DOHH2 (cell line): Measurements from ENCODE around the gene HIF1AN.

Source experiments
- H3F3A ChIP-seq: fragments of 200-600 bp; sonication (generic), shearing (Covaris generic); 2 replicates; pipeline ENCODE4 v1.6.0; 2016; ENCODE audit warnings: antibody characterized with exemption, mild to moderate bottlenecking; ENCODE audit not compliant: control insufficient read depth, insufficient read depth
- H3K27ac ChIP-seq: fragments of 200-600 bp; sonication (generic); 2 replicates; pipeline ENCODE4 v1.5.1; 2014; ENCODE audit warnings: low read depth, mild to moderate bottlenecking, low read length, moderate library complexity
- H3K27me3 ChIP-seq: fragments of 200-600 bp; sonication (generic); 2 replicates; pipeline ENCODE4 v1.6.1; 2014; ENCODE audit warnings: mild to moderate bottlenecking, low read length, mixed read lengths; ENCODE audit not compliant: control insufficient read depth
- H3K36me3 ChIP-seq: fragments of 200-600 bp; sonication (generic); 2 replicates; pipeline ENCODE4 v1.6.1; 2014; ENCODE audit warnings: mild to moderate bottlenecking, low read length, moderate library complexity, mixed read lengths; ENCODE audit not compliant: control insufficient read depth
- H3K4me1 ChIP-seq: fragments of 200-600 bp; sonication (generic); 2 replicates; pipeline ENCODE4 v1.6.1; 2014; ENCODE audit warnings: mild to moderate bottlenecking, low read length, mixed read lengths; ENCODE audit not compliant: control insufficient read depth
- H3K4me2 ChIP-seq: fragments of 200-600 bp; sonication (generic); 2 replicates; pipeline ENCODE4 v1.6.0; 2014; ENCODE audit warnings: mild to moderate bottlenecking, low read length, moderate library complexity
- H3K4me3 ChIP-seq: fragments of 200-600 bp; sonication (generic); 2 replicates; pipeline ENCODE4 v1.5.1; 2014; ENCODE audit warnings: mild to moderate bottlenecking, low read length, mixed read lengths
- H3K79me2 ChIP-seq: fragments of 200-600 bp; sonication (generic); 2 replicates; pipeline ENCODE4 v1.6.1; 2014; ENCODE audit warnings: mild to moderate bottlenecking, low read length, mixed read lengths; ENCODE audit not compliant: control insufficient read depth
- H3K9me2 ChIP-seq: fragments of 200-600 bp; sonication (generic); replicated peaks from 2 replicates; pipeline ENCODE4 v1.6.1; 2014; ENCODE audit warnings: mild to moderate bottlenecking, low read length, mixed read lengths; ENCODE audit not compliant: control insufficient read depth
- H3K9me3 ChIP-seq: fragments of 200-600 bp; sonication (generic); 2 replicates; pipeline ENCODE4 v1.6.1; 2014; ENCODE audit warnings: antibody characterized with exemption, low read length, mixed read lengths; ENCODE audit not compliant: control insufficient read depth, insufficient read depth
- H4K20me1 ChIP-seq: fragments of 200-600 bp; sonication (generic); 2 replicates; pipeline ENCODE4 v1.6.0; 2014; ENCODE audit warnings: low read depth, mild to moderate bottlenecking, antibody characterized with exemption, low read length, moderate library complexity; ENCODE audit not compliant: control insufficient read depth, insufficient read depth
- EZH2phosphoT487 ChIP-seq: fragments of 200-600 bp; sonication (generic); IDR thresholded peaks from 2 replicates; pipeline ENCODE4 v1.6.1; 2017; ENCODE audit warnings: borderline replicate concordance, mild to moderate bottlenecking, antibody characterized with exemption, low read length, moderate library complexity, mixed read lengths
- TF ChIP-seq, protein P1 (sequence below): fragments of 200-600 bp; sonication (generic); IDR thresholded peaks from one replicate; pipeline ENCODE4 v1.5.1; 2014; ENCODE audit warnings: antibody characterized with exemption, mild to moderate bottlenecking, low read depth, low read length; ENCODE audit not compliant: poor library complexity, severe bottlenecking

Gene HIF1AN

DNA sequence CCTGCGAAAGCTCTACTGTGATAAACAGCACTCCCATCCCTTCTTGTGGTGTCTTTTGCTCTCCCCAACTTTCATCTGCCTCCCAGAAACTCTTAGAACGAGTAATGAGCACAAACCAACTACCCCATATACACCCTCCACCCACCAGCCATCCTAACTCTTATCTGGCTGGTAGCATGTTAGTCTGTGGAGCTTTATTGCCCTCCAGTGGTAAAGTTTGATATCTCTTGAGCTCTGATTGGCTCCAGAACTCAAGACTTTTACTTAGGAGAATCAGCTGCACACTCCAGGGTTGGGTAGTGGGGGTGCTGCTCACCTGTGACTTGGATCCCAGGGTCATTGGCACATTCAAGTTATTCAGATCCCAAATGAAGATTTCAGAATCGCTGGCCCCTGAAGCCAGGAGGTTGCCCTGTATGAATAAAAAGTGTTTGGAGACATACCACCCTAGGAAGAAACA is 27.0 kb upstream of the HIF1AN start:
- Histone ChIP-seq H3K4me3 (no peak overlapping the region), H3K36me3 (peaks cover 27% of the 10 kb centered on the region; the same call in 1 of the 2 replicates), H3K27ac (no peak overlapping the region), H3K9me3 (no peaks in the 10 kb centered on the region), H3F3A (no peaks in the 10 kb centered on the region), H3K9me2 (no peaks in the 10 kb centered on the region), H4K20me1 (no peaks in the 10 kb centered on the region), H3K4me2 (no peak overlapping the region), H3K4me1 (no peaks in the 10 kb centered on the region), H3K27me3 (no peaks in the 10 kb centered on the region), H3K79me2 (no peaks in the 10 kb centered on the region)
- no peak for TF ChIP-seq EZH2phosphoT487
- TF ChIP-seq, protein P1, sequence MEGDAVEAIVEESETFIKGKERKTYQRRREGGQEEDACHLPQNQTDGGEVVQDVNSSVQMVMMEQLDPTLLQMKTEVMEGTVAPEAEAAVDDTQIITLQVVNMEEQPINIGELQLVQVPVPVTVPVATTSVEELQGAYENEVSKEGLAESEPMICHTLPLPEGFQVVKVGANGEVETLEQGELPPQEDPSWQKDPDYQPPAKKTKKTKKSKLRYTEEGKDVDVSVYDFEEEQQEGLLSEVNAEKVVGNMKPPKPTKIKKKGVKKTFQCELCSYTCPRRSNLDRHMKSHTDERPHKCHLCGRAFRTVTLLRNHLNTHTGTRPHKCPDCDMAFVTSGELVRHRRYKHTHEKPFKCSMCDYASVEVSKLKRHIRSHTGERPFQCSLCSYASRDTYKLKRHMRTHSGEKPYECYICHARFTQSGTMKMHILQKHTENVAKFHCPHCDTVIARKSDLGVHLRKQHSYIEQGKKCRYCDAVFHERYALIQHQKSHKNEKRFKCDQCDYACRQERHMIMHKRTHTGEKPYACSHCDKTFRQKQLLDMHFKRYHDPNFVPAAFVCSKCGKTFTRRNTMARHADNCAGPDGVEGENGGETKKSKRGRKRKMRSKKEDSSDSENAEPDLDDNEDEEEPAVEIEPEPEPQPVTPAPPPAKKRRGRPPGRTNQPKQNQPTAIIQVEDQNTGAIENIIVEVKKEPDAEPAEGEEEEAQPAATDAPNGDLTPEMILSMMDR = peak; percentile 75

GRCh38 chr10:100509241-100509840 is 26.4 kb upstream of the HIF1AN start:
- H3K4me2 ChIP-seq = no peak overlapping the region

DNA sequence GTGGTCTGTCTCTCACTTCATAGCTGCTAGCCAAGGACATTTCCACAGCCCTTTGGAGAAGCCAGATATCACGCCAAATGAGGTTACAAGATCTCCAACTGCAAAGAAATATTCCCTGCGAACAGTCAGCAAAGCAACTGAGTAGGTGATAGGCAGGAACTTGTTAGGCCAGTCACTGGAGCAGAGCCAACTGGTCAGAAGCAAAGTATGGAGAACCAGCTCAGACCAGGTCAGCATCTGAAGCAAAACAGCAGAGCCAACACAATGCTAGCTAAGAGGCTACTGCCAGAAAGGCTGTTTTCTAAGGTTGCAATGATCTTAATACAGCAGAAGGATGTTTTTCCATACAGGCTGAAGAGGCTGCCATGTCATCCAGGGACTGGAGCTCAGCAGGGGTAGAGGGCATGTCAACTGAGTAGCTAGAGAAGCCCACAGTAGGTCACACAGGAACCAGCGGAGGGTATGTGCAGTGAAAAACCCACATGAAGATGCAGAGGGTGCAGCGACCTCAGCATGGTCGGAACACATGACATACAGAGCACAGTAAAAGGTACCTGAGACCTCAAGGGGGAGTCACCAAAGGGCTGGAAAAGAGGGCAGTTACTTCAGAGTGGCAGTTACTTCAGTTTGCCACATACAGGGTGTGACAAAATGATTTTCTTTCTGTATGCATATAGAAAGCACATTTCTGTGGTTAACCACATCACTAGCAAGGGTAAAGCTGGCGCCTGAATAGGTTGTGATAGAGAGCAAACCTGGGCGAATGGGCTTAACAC is 25.0 kb upstream of the HIF1AN start:
- H3F3A ChIP-seq = no peaks in the 10 kb centered on the region
- TF ChIP-seq, protein P1 = no peak
- no peak for TF ChIP-seq EZH2phosphoT487
- no peaks in the 10 kb centered on the region for H3K79me2 ChIP-seq
- no peaks in the 10 kb centered on the region for H3K27me3 ChIP-seq
- no peak overlapping the region for H3K4me3 ChIP-seq
- no peaks in the 10 kb centered on the region for H3K4me1 ChIP-seq
- H3K36me3 ChIP-seq = peaks cover 26% of the 10 kb centered on the region; the same call in 1 of the 2 replicates
- no peaks in the 10 kb centered on the region for H3K9me2 ChIP-seq
- no peak overlapping the region for H3K4me2 ChIP-seq
- H4K20me1 ChIP-seq = no peaks in the 10 kb centered on the region
- H3K27ac ChIP-seq = no peak overlapping the region
- no peaks in the 10 kb centered on the region for H3K9me3 ChIP-seq

More at GRCh38 chr10:100509241-100509840, 26.4 kb upstream of the HIF1AN start:
- H3K9me2 ChIP-seq = no peaks in the 10 kb centered on the region
- H4K20me1 ChIP-seq = no peaks in the 10 kb centered on the region
- H3K79me2 ChIP-seq = no peaks in the 10 kb centered on the region
- no peaks in the 10 kb centered on the region for H3F3A ChIP-seq
- H3K9me3 ChIP-seq = no peaks in the 10 kb centered on the region
- no peak overlapping the region for H3K27ac ChIP-seq
- H3K4me3 ChIP-seq = no peak overlapping the region
- no peaks in the 10 kb centered on the region for H3K27me3 ChIP-seq
- H3K4me1 ChIP-seq = no peaks in the 10 kb centered on the region
- H3K36me3 ChIP-seq = peaks cover 27% of the 10 kb centered on the region; the same call in 1 of the 2 replicates
- TF ChIP-seq, protein P1 = no peak
- no peak for TF ChIP-seq EZH2phosphoT487
